ENCODE data around the gene VAPA.

DNA sequence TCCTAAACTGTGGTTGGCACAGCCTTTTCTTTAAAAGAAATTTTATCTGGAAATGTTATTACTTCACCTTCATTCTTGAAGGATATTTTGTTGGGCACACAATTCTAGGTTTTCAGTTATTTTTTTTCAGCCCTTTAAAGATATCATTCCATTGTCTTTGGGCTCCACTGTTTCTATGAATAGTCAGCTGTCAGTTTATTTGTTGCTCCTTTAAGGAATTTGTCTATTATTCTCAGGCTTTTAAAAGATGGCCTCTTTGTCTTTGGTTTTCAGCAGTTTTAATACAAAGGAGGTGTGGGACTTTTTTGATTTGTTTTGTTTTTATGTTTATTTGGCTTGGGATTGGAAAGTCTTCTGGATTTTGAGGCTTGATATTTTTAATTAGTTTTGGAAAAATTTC, 61.8 kb downstream of the VAPA start:
- TF ChIP-seq ZNF696 (CRISPR knock-in tag; conservative IDR thresholded peaks at IDR 0.05), result no peak
- TF ChIP-seq, protein P1, sequence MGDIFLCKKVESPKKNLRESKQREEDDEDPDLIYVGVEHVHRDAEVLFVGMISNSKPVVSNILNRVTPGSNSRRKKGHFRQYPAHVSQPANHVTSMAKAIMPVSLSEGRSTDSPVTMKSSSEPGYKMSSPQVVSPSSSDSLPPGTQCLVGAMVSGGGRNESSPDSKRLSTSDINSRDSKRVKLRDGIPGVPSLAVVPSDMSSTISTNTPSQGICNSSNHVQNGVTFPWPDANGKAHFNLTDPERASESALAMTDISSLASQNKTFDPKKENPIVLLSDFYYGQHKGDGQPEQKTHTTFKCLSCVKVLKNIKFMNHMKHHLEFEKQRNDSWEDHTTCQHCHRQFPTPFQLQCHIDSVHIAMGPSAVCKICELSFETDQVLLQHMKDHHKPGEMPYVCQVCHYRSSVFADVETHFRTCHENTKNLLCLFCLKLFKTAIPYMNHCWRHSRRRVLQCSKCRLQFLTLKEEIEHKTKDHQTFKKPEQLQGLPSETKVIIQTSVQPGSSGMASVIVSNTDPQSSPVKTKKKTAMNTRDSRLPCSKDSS (IDR thresholded peaks at IDR 0.05; ENCODE audit: low read depth, partially characterized antibody), result peak; percentile 87
- TF ChIP-seq, protein P2, sequence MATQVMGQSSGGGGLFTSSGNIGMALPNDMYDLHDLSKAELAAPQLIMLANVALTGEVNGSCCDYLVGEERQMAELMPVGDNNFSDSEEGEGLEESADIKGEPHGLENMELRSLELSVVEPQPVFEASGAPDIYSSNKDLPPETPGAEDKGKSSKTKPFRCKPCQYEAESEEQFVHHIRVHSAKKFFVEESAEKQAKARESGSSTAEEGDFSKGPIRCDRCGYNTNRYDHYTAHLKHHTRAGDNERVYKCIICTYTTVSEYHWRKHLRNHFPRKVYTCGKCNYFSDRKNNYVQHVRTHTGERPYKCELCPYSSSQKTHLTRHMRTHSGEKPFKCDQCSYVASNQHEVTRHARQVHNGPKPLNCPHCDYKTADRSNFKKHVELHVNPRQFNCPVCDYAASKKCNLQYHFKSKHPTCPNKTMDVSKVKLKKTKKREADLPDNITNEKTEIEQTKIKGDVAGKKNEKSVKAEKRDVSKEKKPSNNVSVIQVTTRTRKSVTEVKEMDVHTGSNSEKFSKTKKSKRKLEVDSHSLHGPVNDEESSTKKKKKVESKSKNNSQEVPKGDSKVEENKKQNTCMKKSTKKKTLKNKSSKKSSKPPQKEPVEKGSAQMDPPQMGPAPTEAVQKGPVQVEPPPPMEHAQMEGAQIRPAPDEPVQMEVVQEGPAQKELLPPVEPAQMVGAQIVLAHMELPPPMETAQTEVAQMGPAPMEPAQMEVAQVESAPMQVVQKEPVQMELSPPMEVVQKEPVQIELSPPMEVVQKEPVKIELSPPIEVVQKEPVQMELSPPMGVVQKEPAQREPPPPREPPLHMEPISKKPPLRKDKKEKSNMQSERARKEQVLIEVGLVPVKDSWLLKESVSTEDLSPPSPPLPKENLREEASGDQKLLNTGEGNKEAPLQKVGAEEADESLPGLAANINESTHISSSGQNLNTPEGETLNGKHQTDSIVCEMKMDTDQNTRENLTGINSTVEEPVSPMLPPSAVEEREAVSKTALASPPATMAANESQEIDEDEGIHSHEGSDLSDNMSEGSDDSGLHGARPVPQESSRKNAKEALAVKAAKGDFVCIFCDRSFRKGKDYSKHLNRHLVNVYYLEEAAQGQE (IDR thresholded peaks at IDR 0.05; ENCODE audit: borderline replicate concordance), result no peak
- TF ChIP-seq, protein P2 (CRISPR knock-in tag; IDR thresholded peaks at IDR 0.05; ENCODE audit: low read depth), result no peak
- TF ChIP-seq SIX5 (IDR thresholded peaks at IDR 0.05; ENCODE audit: borderline replicate concordance in 1 of 2, insufficient read depth in 1 of 2, low read depth in 1 of 2, low read length in 2 of 2), result no peak
